ENCODE data around the gene PARD3. TPM values are rescaled to one million over a fixed set of nuclear protein-coding genes. Genes with fewer than 3 reads are reported as not detected.

PARD3 gene
- total and polyA plus RNA-seq, 10 of the 15 experiments (the other 5 are each of a cell fraction or from before 2014, with no cell fraction given), result 2.6 to 43.1 (median 13.9) TPM

GRCh38 chr10:34207343-34207742 is 607.8 kb downstream of the PARD3 start:
- no TSS peak for BruUV-seq (replicated peaks)
- ChIA-PET SMC1A (ENCODE audit: uncharacterized antibody, unreplicated experiment) (interaction anchor here (0.9 to 4.4 kb wide), 6 partner anchors 10 to 66 kb away, joined by 3 to 20 read pairs (median 4); no protein-coding TSS in a partner anchor), RAD21 (ENCODE audit: unreplicated experiment) (no interaction called here), POLR2A (no interaction called here), CTCF (interaction anchor here (1.2 to 1.7 kb wide), 3 partner anchors 16 to 190 kb away, joined by 3 to 4 read pairs (median 4); no protein-coding TSS in a partner anchor)
- FAIRE-seq, result no peak
- Histone ChIP-seq H3K79me2 (ENCODE audit: control insufficient read depth, insufficient read depth, low read length) (no peaks in the 10 kb centered on the region), H3K4me1 (ENCODE audit: control insufficient read depth, insufficient read depth, low read length) (no peaks in the 10 kb centered on the region), H3K27ac (ENCODE audit: control insufficient read depth, insufficient read depth) (no peak overlapping the region), H3K4me2 (ENCODE audit: control insufficient read depth, insufficient read depth) (no peak overlapping the region), H3K4me3 (no peak overlapping the region), H3K9ac (ENCODE audit: control insufficient read depth, insufficient read depth, low read length) (no peak overlapping the region), H2AFZ (ENCODE audit: control insufficient read depth, low read depth, low read length) (no peak overlapping the region), H4K20me1 (ENCODE audit: control insufficient read depth, insufficient read depth) (no peaks in the 10 kb centered on the region), H3K9me3 (replicated peaks; ENCODE audit: control insufficient read depth, insufficient read depth, low read length) (no peaks in the 10 kb centered on the region), H3K36me3 (ENCODE audit: control insufficient read depth in 2 of 2, insufficient read depth in 2 of 2, low read length in 1 of 2) (no peaks in the 10 kb centered on the region), H3K27me3 (replicated peaks in 1 of 2; ENCODE audit: control insufficient read depth in 2 of 2, insufficient read depth in 2 of 2, low read length in 1 of 2) (no peaks in the 10 kb centered on the region)
- in situ Hi-C loops (cut with MboI) (no loop called here), intact Hi-C loops (cut with micrococcal nuclease; ENCODE audit: unreplicated experiment) (no loop called here)
- ATAC-seq, result no peak
- TF ChIP-seq STAT1 (conservative IDR thresholded peaks at IDR 0.05) (no peak), NFYA (IDR thresholded peaks at IDR 0.05; ENCODE audit: borderline replicate concordance, low read depth, low read length) (no peak), SREBF1 (IDR thresholded peaks at IDR 0.05; ENCODE audit: low read length) (no peak), SREBF2 (IDR thresholded peaks at IDR 0.05; ENCODE audit: low read length) (no peak), SKIL (IDR thresholded peaks at IDR 0.05; ENCODE audit: low read depth, poor library complexity, severe bottlenecking) (no peak), YBX1 (IDR thresholded peaks at IDR 0.05) (no peak), SPI1 (IDR thresholded peaks at IDR 0.05; ENCODE audit: borderline replicate concordance, insufficient read depth, low read depth, low read length) (no peak), RBBP5 (conservative IDR thresholded peaks at IDR 0.05) (no peak), RUNX3 (IDR thresholded peaks at IDR 0.05; ENCODE audit: low read length) (no peak), IKZF1 (conservative IDR thresholded peaks at IDR 0.05) (no peak), KLF5 (IDR thresholded peaks at IDR 0.05; ENCODE audit: partially characterized antibody) (no peak), STAT3 (IDR thresholded peaks at IDR 0.05; ENCODE audit: low read depth, low read length) (no peak), ZBTB33 (IDR thresholded peaks at IDR 0.05) (no peak), CREB1 (IDR thresholded peaks at IDR 0.05; ENCODE audit: low read depth) (no peak), BCL3 (IDR thresholded peaks at IDR 0.05; ENCODE audit: borderline replicate concordance, insufficient read depth, low read depth, low read length, poor library complexity, severe bottlenecking) (no peak), SP1 (IDR thresholded peaks at IDR 0.05; ENCODE audit: low read depth, low read length) (no peak), EZH2 (IDR thresholded peaks at IDR 0.05; ENCODE audit: borderline replicate concordance, control insufficient read depth, low read depth, low read length) (no peak), USF1 (IDR thresholded peaks at IDR 0.05; ENCODE audit: borderline replicate concordance, extremely low read length, insufficient read depth, low read depth, low read length) (no peak), RAD51 (IDR thresholded peaks at IDR 0.05) (no peak)
- no peak for DNase-seq (ENCODE audit: low read depth, low spot score)
- WGBS (ENCODE audit: insufficient coverage, insufficient replicate concordance, low lambda C conversion rate, missing lambda C conversion rate), result 13% methylated on average over 3 of the region's 3 CpGs

All from GM12878 (cell line).